ENCODE data around the gene ZNF831.

Gene ZNF831

GRCh38 chr20:59122566-59122919 is 41.1 kb upstream of the ZNF831 start:
- no peak for DNase-seq (ENCODE audit: low read depth)
- H3K4me3 ChIP-seq (ENCODE audit: low read length), result no peak overlapping the region
- TF ChIP-seq, protein P1, sequence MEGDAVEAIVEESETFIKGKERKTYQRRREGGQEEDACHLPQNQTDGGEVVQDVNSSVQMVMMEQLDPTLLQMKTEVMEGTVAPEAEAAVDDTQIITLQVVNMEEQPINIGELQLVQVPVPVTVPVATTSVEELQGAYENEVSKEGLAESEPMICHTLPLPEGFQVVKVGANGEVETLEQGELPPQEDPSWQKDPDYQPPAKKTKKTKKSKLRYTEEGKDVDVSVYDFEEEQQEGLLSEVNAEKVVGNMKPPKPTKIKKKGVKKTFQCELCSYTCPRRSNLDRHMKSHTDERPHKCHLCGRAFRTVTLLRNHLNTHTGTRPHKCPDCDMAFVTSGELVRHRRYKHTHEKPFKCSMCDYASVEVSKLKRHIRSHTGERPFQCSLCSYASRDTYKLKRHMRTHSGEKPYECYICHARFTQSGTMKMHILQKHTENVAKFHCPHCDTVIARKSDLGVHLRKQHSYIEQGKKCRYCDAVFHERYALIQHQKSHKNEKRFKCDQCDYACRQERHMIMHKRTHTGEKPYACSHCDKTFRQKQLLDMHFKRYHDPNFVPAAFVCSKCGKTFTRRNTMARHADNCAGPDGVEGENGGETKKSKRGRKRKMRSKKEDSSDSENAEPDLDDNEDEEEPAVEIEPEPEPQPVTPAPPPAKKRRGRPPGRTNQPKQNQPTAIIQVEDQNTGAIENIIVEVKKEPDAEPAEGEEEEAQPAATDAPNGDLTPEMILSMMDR (conservative IDR thresholded peaks at IDR 0.05; ENCODE audit: low read length), result no peak

- DNase-seq (ENCODE audit: low read depth), result no peak
- no peak overlapping the region for H3K4me3 ChIP-seq (ENCODE audit: low read length)
- TF ChIP-seq, protein P1 (conservative IDR thresholded peaks at IDR 0.05; ENCODE audit: low read length), result no peak
Observed at GRCh38 chr20:59123011-59123677, 40.5 kb upstream of the ZNF831 start.

DNA sequence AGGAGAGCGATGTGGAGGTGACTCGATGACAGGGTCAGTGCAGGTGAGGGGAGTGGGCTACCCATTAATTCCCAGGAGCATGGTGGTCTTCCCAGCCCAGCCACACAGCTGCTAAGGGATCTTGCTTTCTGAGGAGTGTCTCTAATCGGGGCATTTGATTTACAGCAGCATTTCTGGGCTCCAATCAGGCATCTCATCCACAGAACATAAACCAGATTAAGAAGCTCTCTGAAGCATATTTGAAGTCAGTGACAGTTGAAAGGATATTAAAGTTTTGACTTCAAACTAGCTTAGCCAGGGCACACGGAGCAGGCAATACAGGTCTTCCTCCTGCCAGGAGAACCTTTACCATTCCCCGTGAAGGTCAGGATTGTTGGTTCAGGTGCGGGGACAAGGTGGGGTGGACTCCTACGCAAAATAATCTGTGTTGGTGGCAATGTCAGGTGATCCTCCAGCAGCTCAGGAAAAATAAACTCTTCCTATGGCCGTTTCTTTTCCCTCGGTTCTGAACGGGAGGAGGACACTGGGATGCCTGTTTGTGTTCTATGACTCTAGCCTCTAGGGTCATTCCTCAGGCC is 39.9 kb upstream of the ZNF831 start:
- no peak overlapping the region for H3K4me3 ChIP-seq (ENCODE audit: low read length)
- TF ChIP-seq, protein P1 (conservative IDR thresholded peaks at IDR 0.05; ENCODE audit: low read length), result no peak
- DNase-seq (ENCODE audit: low read depth), result no peak

- TF ChIP-seq, protein P1 (conservative IDR thresholded peaks at IDR 0.05; ENCODE audit: low read length), result no peak
- no peak overlapping the region for H3K4me3 ChIP-seq (ENCODE audit: low read length)
- DNase-seq (ENCODE audit: low read depth), result no peak
Observed at GRCh38 chr20:59124296-59125029, 39.2 kb upstream of the ZNF831 start.

DNA sequence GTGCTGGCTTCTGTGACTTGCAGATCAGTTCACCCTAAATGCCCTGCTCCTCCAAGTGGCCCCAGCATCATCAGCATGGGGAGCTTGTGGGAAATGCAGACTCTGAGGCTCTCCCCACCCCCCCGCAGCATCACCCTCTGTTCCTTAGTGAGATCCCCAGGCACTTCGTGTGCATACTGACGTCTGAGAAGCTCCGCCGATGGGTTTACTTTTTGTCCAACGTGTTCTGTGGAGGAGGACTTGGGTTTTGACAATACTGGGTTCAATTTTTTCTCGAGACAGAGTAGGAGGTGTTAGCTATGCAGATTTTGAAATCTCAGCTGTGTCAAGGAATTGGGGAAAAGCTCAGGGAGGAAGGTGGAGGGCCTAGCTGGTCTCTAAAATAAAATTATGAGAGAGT is 38.3 kb upstream of the ZNF831 start:
- TF ChIP-seq, protein P1 (conservative IDR thresholded peaks at IDR 0.05; ENCODE audit: low read length), result no peak
- DNase-seq (ENCODE audit: low read depth), result no peak
- H3K4me3 ChIP-seq (ENCODE audit: low read length), result no peak overlapping the region

DNA sequence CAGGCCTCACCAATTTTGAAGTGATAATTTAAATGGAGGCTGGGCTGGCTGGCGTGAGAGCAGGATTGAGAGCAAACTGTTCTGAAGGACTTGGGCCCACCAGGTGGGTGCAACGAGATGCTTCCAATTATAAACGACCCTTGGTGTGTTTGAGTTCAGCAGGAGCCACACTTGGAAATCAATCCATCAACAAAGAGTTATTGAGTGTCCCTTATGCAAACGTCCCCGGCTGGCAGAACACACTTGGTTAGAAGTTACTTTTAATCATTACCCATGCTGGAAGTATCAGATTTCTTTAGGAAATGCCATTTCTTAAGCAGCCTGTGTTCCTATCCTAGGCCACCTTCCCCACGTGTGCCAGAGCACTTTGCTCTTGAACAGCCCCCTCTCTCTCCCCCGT is 37.8 kb upstream of the ZNF831 start:
- DNase-seq (ENCODE audit: low read depth), result no peak
- no peak overlapping the region for H3K4me3 ChIP-seq (ENCODE audit: low read length)
- TF ChIP-seq, protein P1 (conservative IDR thresholded peaks at IDR 0.05; ENCODE audit: low read length), result no peak

GRCh38 chr20:59127839-59128238 is 35.8 kb upstream of the ZNF831 start:
- TF ChIP-seq, protein P1 (conservative IDR thresholded peaks at IDR 0.05; ENCODE audit: low read length), result no peak
- no peak overlapping the region for H3K4me3 ChIP-seq (ENCODE audit: low read length)
- no peak for DNase-seq (ENCODE audit: low read depth)

Measured in AG10803 (cell line).